PC-3 (cell line): ENCODE data around the gene LRRTM4. TPM values are rescaled to one million over a fixed set of nuclear protein-coding genes. Genes with fewer than 3 reads are reported as not detected.

Experiments used
- ATAC-seq: fragments of 200-7000 bp; cut with Tn5 transposase; 2 replicates; pipeline ENCODE4 v1.9.1; 2020; ENCODE audit warnings: mild to moderate bottlenecking, moderate library complexity
- BruUV-seq: library from RNA; stranded (reverse); fragments of 400-500 nt; replicated peaks from 2 replicates; lab custom pipeline; 2021; lab: Mats Ljungman, UMichigan
- CTCF ChIA-PET: fragments of 300-600 bp; sonication (Branson Sonifier 250); formaldehyde crosslinking; loops from one replicate; lab custom pipeline; 2022; ENCODE audit warnings: antibody characterized with exemption; lab: Charles Lee
- POLR2A ChIA-PET: fragments of 300-600 bp; sonication (Branson Sonifier 250); formaldehyde crosslinking; loops from one replicate; lab custom pipeline; 2022; ENCODE audit warnings: antibody characterized with exemption; ENCODE audit not compliant: unreplicated experiment; lab: Charles Lee
- DNase-seq: peaks from one replicate; pipeline ENCODE4 v3.0.0-alpha.2; 2015
- H2AFZ ChIP-seq: fragments of 300-600 bp; sonication (generic); 2 replicates; pipeline ENCODE4 v1.6.0; 2016; ENCODE audit warnings: antibody characterized with exemption, low read length
- H3F3A ChIP-seq: fragments of 300-600 bp; sonication (generic); one replicate; pipeline ENCODE4 v1.6.0; 2017; ENCODE audit warnings: antibody characterized with exemption, low read length, control low read depth, mild to moderate bottlenecking; ENCODE audit not compliant: unreplicated experiment
- H3K27ac ChIP-seq: fragments of 300-600 bp; sonication (generic); 2 replicates; pipeline ENCODE4 v1.5.1; 2016; ENCODE audit warnings: mild to moderate bottlenecking, low read length
- H3K27me3 ChIP-seq: fragments of 300-600 bp; sonication (generic); 2 replicates; pipeline ENCODE4 v1.6.1; 2016; ENCODE audit warnings: low read length, mixed read lengths
- H3K36me3 ChIP-seq: fragments of 300-600 bp; sonication (generic); 2 replicates; pipeline ENCODE4 v1.6.1; 2016; ENCODE audit warnings: low read depth, mixed run types, low read length, mixed read lengths
- H3K4me1 ChIP-seq: fragments of 300-600 bp; sonication (generic); 2 replicates; pipeline ENCODE4 v1.5.1; 2016; ENCODE audit warnings: low read length; ENCODE audit not compliant: insufficient read depth
- H3K4me2 ChIP-seq: fragments of 300-600 bp; sonication (generic); 2 replicates; pipeline ENCODE4 v1.6.0; 2016; ENCODE audit warnings: low read length
- H3K4me3 ChIP-seq: fragments of 300-600 bp; sonication (generic); 2 replicates; pipeline ENCODE4 v1.5.1; 2016; ENCODE audit warnings: mild to moderate bottlenecking, low read length, mixed read lengths
- H3K79me2 ChIP-seq: fragments of 300-600 bp; sonication (generic); 2 replicates; pipeline ENCODE4 v1.6.1; 2017; ENCODE audit warnings: low read length, mixed read lengths
- H3K9ac ChIP-seq: fragments of 300-600 bp; sonication (generic); 2 replicates; pipeline ENCODE4 v1.6.0; 2016; ENCODE audit warnings: mild to moderate bottlenecking, low read length
- H3K9me2 ChIP-seq: fragments of 300-600 bp; sonication (generic); replicated peaks from 2 replicates; pipeline ENCODE4 v1.6.1; 2016; ENCODE audit warnings: mixed run types, low read length, mixed read lengths
- H3K9me3 ChIP-seq: fragments of 300-600 bp; sonication (generic); 2 replicates; pipeline ENCODE4 v1.6.1; 2016; ENCODE audit warnings: low read length, mixed read lengths
- H4K20me1 ChIP-seq: fragments of 300-600 bp; sonication (generic); 2 replicates; pipeline ENCODE4 v1.6.1; 2016; ENCODE audit warnings: low read length, mixed read lengths
- CTCF ChIP-seq: fragments of 300-600 bp; sonication (generic); conservative IDR thresholded peaks from 2 replicates; pipeline ENCODE4 v1.5.1; 2017; ENCODE audit warnings: antibody characterized with exemption, low read depth, mild to moderate bottlenecking, low read length
- EZH2 ChIP-seq: fragments of 300-600 bp; sonication (generic); IDR thresholded peaks from one replicate; pipeline ENCODE4 v1.6.1; 2017; ENCODE audit warnings: antibody characterized with exemption, mild to moderate bottlenecking, low read length; ENCODE audit not compliant: unreplicated experiment
- EZH2phosphoT487 ChIP-seq: fragments of 300-600 bp; sonication (generic); IDR thresholded peaks from 2 replicates; pipeline ENCODE4 v1.6.1; 2018; ENCODE audit warnings: mild to moderate bottlenecking, antibody characterized with exemption, low read length, borderline replicate concordance
- intact Hi-C: fragments of 100-400 bp; cut with micrococcal nuclease; formaldehyde crosslinking; loops from 2 replicates; pipeline ENCODE4 v1.9.0; 2023
- total RNA-seq: library from RNA; depleted of rRNA; stranded (reverse); fragments of >200 nt; gene quantifications from 2 replicates; pipeline ENCODE4 v1.2.3, GENCODE V29; 2014

LRRTM4 gene
- total RNA-seq, 1 experiment from 2014 or later, result not detected

GRCh38 chr2:77322431-77322830 lies 199.7 kb downstream of the LRRTM4 start:
- H3K36me3 ChIP-seq, result no peaks in the 10 kb centered on the region
- no peaks in the 10 kb centered on the region for H3K9me2 ChIP-seq
- BruUV-seq, result no TSS peak
- no peak overlapping the region for H2AFZ ChIP-seq
- TF ChIP-seq EZH2 (no peak), CTCF (no peak), EZH2phosphoT487 (no peak)
- DNase-seq (no peak), ATAC-seq (no peak)
- no peaks in the 10 kb centered on the region for H4K20me1 ChIP-seq
- no peak overlapping the region for H3K27ac ChIP-seq
- H3K79me2 ChIP-seq, result no peaks in the 10 kb centered on the region
- no peaks in the 10 kb centered on the region for H3K9me3 ChIP-seq
- POLR2A ChIA-PET, result no interaction called here
- H3F3A ChIP-seq, result no peaks in the 10 kb centered on the region
- H3K4me1 ChIP-seq, result no peaks in the 10 kb centered on the region
- H3K4me2 ChIP-seq, result no peak overlapping the region
- intact Hi-C loops, result no loop called here
- H3K9ac ChIP-seq, result no peak overlapping the region
- no peaks in the 10 kb centered on the region for H3K27me3 ChIP-seq
- CTCF ChIA-PET, result no interaction called here
- H3K4me3 ChIP-seq, result no peak overlapping the region

- intact Hi-C loops, result no loop called here
- H3K79me2 ChIP-seq, result no peaks in the 10 kb centered on the region
- no peak overlapping the region for H3K4me3 ChIP-seq
- H3F3A ChIP-seq, result no peaks in the 10 kb centered on the region
- H3K4me2 ChIP-seq, result no peak overlapping the region
- no peaks in the 10 kb centered on the region for H3K27me3 ChIP-seq
- H2AFZ ChIP-seq, result no peak overlapping the region
- no peak for TF ChIP-seq CTCF
- TF ChIP-seq EZH2, result no peak
- TF ChIP-seq EZH2phosphoT487, result no peak
- CTCF ChIA-PET, result no interaction called here
- ATAC-seq (no peak), DNase-seq (no peak)
- H3K36me3 ChIP-seq, result no peaks in the 10 kb centered on the region
- BruUV-seq, result no TSS peak
- H3K27ac ChIP-seq, result no peak overlapping the region
- no peaks in the 10 kb centered on the region for H4K20me1 ChIP-seq
- H3K9ac ChIP-seq, result no peak overlapping the region
- no peaks in the 10 kb centered on the region for H3K9me2 ChIP-seq
- H3K9me3 ChIP-seq, result no peaks in the 10 kb centered on the region
- POLR2A ChIA-PET, result no interaction called here
- no peaks in the 10 kb centered on the region for H3K4me1 ChIP-seq
Observed at GRCh38 chr2:77314721-77315120, 207.5 kb downstream of the LRRTM4 start.

GRCh38 chr2:77310416-77310815 lies 211.8 kb downstream of the LRRTM4 start:
- Histone ChIP-seq H2AFZ (no peak overlapping the region), H3K27ac (no peak overlapping the region), H4K20me1 (no peaks in the 10 kb centered on the region), H3K4me3 (no peak overlapping the region), H3K9me3 (0 out of 2 replicates have a peak, but pooled peaks cover under 1% of the 10 kb centered on the region), H3K4me1 (no peaks in the 10 kb centered on the region), H3K9ac (no peak overlapping the region), H3K27me3 (no peaks in the 10 kb centered on the region), H3K79me2 (no peaks in the 10 kb centered on the region), H3K4me2 (no peak overlapping the region), H3F3A (no peaks in the 10 kb centered on the region), H3K9me2 (no peaks in the 10 kb centered on the region), H3K36me3 (no peaks in the 10 kb centered on the region)
- intact Hi-C loops, result no loop called here
- ATAC-seq (no peak), DNase-seq (no peak)
- no TSS peak for BruUV-seq
- ChIA-PET CTCF (no interaction called here), POLR2A (no interaction called here)
- TF ChIP-seq CTCF, result no peak
- TF ChIP-seq EZH2phosphoT487, result no peak
- TF ChIP-seq EZH2, result no peak
